ENCODE data around the gene WNK2.

Gene WNK2

GRCh38 chr9:93256878-93257807 is 73.2 kb downstream of the WNK2 start:
- no peak for TF ChIP-seq EZH2phosphoT487 (IDR thresholded peaks at IDR 0.05; ENCODE audit: borderline replicate concordance, low read length)
- no peak for TF ChIP-seq CTCF (IDR thresholded peaks at IDR 0.05; ENCODE audit: low read depth, low read length, poor library complexity, severe bottlenecking)
- no peak overlapping the region for H3K4me2 ChIP-seq (ENCODE audit: low read length)

GRCh38 chr9:93257808-93258331 is 73.9 kb downstream of the WNK2 start:
- peaks cover 22% of the 10 kb centered on the region for H3K4me1 ChIP-seq (ENCODE audit: control insufficient read depth, low read length)
- no peak overlapping the region for H3K4me3 ChIP-seq (ENCODE audit: low read length)
- no peaks in the 10 kb centered on the region for H3K9me3 ChIP-seq (ENCODE audit: control insufficient read depth, insufficient read depth, low read length)
- no peaks in the 10 kb centered on the region for H3K79me2 ChIP-seq (ENCODE audit: control insufficient read depth, low read length)
- no peaks in the 10 kb centered on the region for H3K9me2 ChIP-seq (replicated peaks; ENCODE audit: control insufficient read depth, low read length)
- TF ChIP-seq EZH2phosphoT487 (IDR thresholded peaks at IDR 0.05; ENCODE audit: borderline replicate concordance, low read length) = no peak
- no peak for TF ChIP-seq CTCF (IDR thresholded peaks at IDR 0.05; ENCODE audit: low read depth, low read length, poor library complexity, severe bottlenecking)
- H3K27me3 ChIP-seq (ENCODE audit: control insufficient read depth, low read length) = no peaks in the 10 kb centered on the region
- H4K20me1 ChIP-seq (ENCODE audit: control insufficient read depth, insufficient read depth, low read depth, low read length) = no peaks in the 10 kb centered on the region
- H3K36me3 ChIP-seq (ENCODE audit: control insufficient read depth, low read length) = no peaks in the 10 kb centered on the region
- no peak overlapping the region for H3K27ac ChIP-seq (ENCODE audit: low read depth, low read length)
- H3K4me2 ChIP-seq (ENCODE audit: low read length) = no peak overlapping the region
- H3F3A ChIP-seq (ENCODE audit: control insufficient read depth, insufficient read depth) = no peaks in the 10 kb centered on the region; the same call in 1 of the 2 replicates

More at GRCh38 chr9:93256878-93257807, 73.2 kb downstream of the WNK2 start:
- no peaks in the 10 kb centered on the region for H3K27me3 ChIP-seq (ENCODE audit: control insufficient read depth, low read length)
- H3K9me3 ChIP-seq (ENCODE audit: control insufficient read depth, insufficient read depth, low read length) = no peaks in the 10 kb centered on the region
- peaks cover 14% of the 10 kb centered on the region for H3K4me1 ChIP-seq (ENCODE audit: control insufficient read depth, low read length)
- no peaks in the 10 kb centered on the region; the same call in 1 of the 2 replicates for H3F3A ChIP-seq (ENCODE audit: control insufficient read depth, insufficient read depth)
- no peaks in the 10 kb centered on the region for H3K79me2 ChIP-seq (ENCODE audit: control insufficient read depth, low read length)
- no peaks in the 10 kb centered on the region for H3K9me2 ChIP-seq (replicated peaks; ENCODE audit: control insufficient read depth, low read length)
- H3K27ac ChIP-seq (ENCODE audit: low read depth, low read length) = no peak overlapping the region
- no peak overlapping the region for H3K4me3 ChIP-seq (ENCODE audit: low read length)
- no peaks in the 10 kb centered on the region for H4K20me1 ChIP-seq (ENCODE audit: control insufficient read depth, insufficient read depth, low read depth, low read length)
- no peaks in the 10 kb centered on the region for H3K36me3 ChIP-seq (ENCODE audit: control insufficient read depth, low read length)

GRCh38 chr9:93258419-93258817 is 74.5 kb downstream of the WNK2 start:
- H3K27ac ChIP-seq (ENCODE audit: low read depth, low read length) = no peak overlapping the region
- no peaks in the 10 kb centered on the region for H3K79me2 ChIP-seq (ENCODE audit: control insufficient read depth, low read length)
- H3K27me3 ChIP-seq (ENCODE audit: control insufficient read depth, low read length) = no peaks in the 10 kb centered on the region
- H3K9me3 ChIP-seq (ENCODE audit: control insufficient read depth, insufficient read depth, low read length) = no peaks in the 10 kb centered on the region
- no peak overlapping the region for H3K4me2 ChIP-seq (ENCODE audit: low read length)
- H3K4me1 ChIP-seq (ENCODE audit: control insufficient read depth, low read length) = peaks cover 27% of the 10 kb centered on the region
- H3F3A ChIP-seq (ENCODE audit: control insufficient read depth, insufficient read depth) = no peaks in the 10 kb centered on the region; the same call in 1 of the 2 replicates
- no peaks in the 10 kb centered on the region for H4K20me1 ChIP-seq (ENCODE audit: control insufficient read depth, insufficient read depth, low read depth, low read length)
- no peaks in the 10 kb centered on the region for H3K9me2 ChIP-seq (replicated peaks; ENCODE audit: control insufficient read depth, low read length)
- peaks cover 5% of the 10 kb centered on the region for H3K36me3 ChIP-seq (ENCODE audit: control insufficient read depth, low read length)
- no peak for TF ChIP-seq EZH2phosphoT487 (IDR thresholded peaks at IDR 0.05; ENCODE audit: borderline replicate concordance, low read length)
- TF ChIP-seq CTCF (IDR thresholded peaks at IDR 0.05; ENCODE audit: low read depth, low read length, poor library complexity, severe bottlenecking) = no peak
- H3K4me3 ChIP-seq (ENCODE audit: low read length) = no peak overlapping the region

Measured in DOHH2 (cell line).